GM12875 (cell line): ENCODE data around the gene PTPN14.

Experiments
- H3K4me3 ChIP-seq: one replicate; pipeline ENCODE4 v1.5.1; 2011; ENCODE audit warnings: low read depth, low read length, control low read depth
- CTCF ChIP-seq: IDR thresholded peaks from 2 replicates; pipeline ENCODE4 v1.5.1; 2011; ENCODE audit warnings: low read depth, mild to moderate bottlenecking, control low read depth, inconsistent platforms, low read length, moderate library complexity, borderline replicate concordance; ENCODE audit not compliant: insufficient read depth

PTPN14 gene

GRCh38 chr1:214416417-214416816 is 135.0 kb downstream of the PTPN14 start:
- no peak overlapping the region for H3K4me3 ChIP-seq
- no peak for TF ChIP-seq CTCF

- H3K4me3 ChIP-seq: no peak overlapping the region
Measured at GRCh38 chr1:214415131-214415530, 136.3 kb downstream of the PTPN14 start.

GRCh38 chr1:214414691-214415090 is 136.7 kb downstream of the PTPN14 start:
- TF ChIP-seq CTCF: no peak

More at GRCh38 chr1:214415131-214415530, 136.3 kb downstream of the PTPN14 start:
- TF ChIP-seq CTCF: no peak

GRCh38 chr1:214413315-214413714 is 138.1 kb downstream of the PTPN14 start:
- no peak overlapping the region for H3K4me3 ChIP-seq
- TF ChIP-seq CTCF: no peak

More at GRCh38 chr1:214414691-214415090, 136.7 kb downstream of the PTPN14 start:
- no peak overlapping the region for H3K4me3 ChIP-seq

GRCh38 chr1:214404571-214405213 is 146.7 kb downstream of the PTPN14 start:
- no peak overlapping the region for H3K4me3 ChIP-seq
- no peak for TF ChIP-seq CTCF

GRCh38 chr1:214404154-214404553 is 147.2 kb downstream of the PTPN14 start:
- H3K4me3 ChIP-seq: no peak overlapping the region
- TF ChIP-seq CTCF: no peak

GRCh38 chr1:214403431-214403830 is 148.0 kb downstream of the PTPN14 start:
- no peak for TF ChIP-seq CTCF
- H3K4me3 ChIP-seq: no peak overlapping the region
